HepG2 (cell line): ENCODE results near the gene PTPRCAP. TPM values are rescaled to one million over a fixed set of nuclear protein-coding genes. Genes with fewer than 3 reads are reported as not detected.

Experiments
- DRAP1 ChIP-seq: IDR thresholded peaks from 2 replicates; pipeline ENCODE4 v1.6.1; 2016; ENCODE audit warnings: missing genetic modification reagents, missing compliant biosample characterization
- KLF15 ChIP-seq: sonication (generic); formaldehyde crosslinking; IDR thresholded peaks from 2 replicates; pipeline ENCODE4 v1.8.1; 2023; ENCODE audit warnings: borderline replicate concordance, mild to moderate bottlenecking, inconsistent platforms, missing genetic modification reagents, mixed read lengths
- ZBTB8A ChIP-seq: sonication (generic); formaldehyde crosslinking; IDR thresholded peaks from 2 replicates; pipeline ENCODE4 v1.4.0; 2020; ENCODE audit warnings: mild to moderate bottlenecking, low read depth, missing genetic modification reagents, borderline replicate concordance
- ZKSCAN8 ChIP-seq: IDR thresholded peaks from 2 replicates; pipeline ENCODE4 v1.6.1; 2016; ENCODE audit warnings: borderline replicate concordance, missing genetic modification reagents, missing compliant biosample characterization
- ZNF276 ChIP-seq: sonication (generic); formaldehyde crosslinking; IDR thresholded peaks from 2 replicates; pipeline ENCODE4 v1.4.0; 2020; ENCODE audit warnings: mild to moderate bottlenecking, low read depth, missing genetic modification reagents
- ZNF501 ChIP-seq: sonication (generic); formaldehyde crosslinking; IDR thresholded peaks from 2 replicates; pipeline ENCODE4 v1.5.1; 2020; ENCODE audit warnings: mild to moderate bottlenecking, moderate library complexity, missing genetic modification reagents
- ZNF574 ChIP-seq: sonication (generic); formaldehyde crosslinking; IDR thresholded peaks from 2 replicates; pipeline ENCODE4 v1.4.0; 2020; ENCODE audit warnings: missing genetic modification reagents
- ZNF607 ChIP-seq: sonication (generic); formaldehyde crosslinking; IDR thresholded peaks from 2 replicates; pipeline ENCODE4 v1.5.1; 2020; ENCODE audit warnings: missing genetic modification reagents, mild to moderate bottlenecking, borderline replicate concordance
- ZNF674 ChIP-seq: sonication (generic); formaldehyde crosslinking; IDR thresholded peaks from 2 replicates; pipeline ENCODE4 v1.5.0; 2020; ENCODE audit warnings: low read depth, mild to moderate bottlenecking, missing genetic modification reagents
- ZNF687 ChIP-seq: sonication (generic); formaldehyde crosslinking; IDR thresholded peaks from 2 replicates; pipeline ENCODE4 v1.5.1; 2020; ENCODE audit warnings: mild to moderate bottlenecking, missing genetic modification reagents, moderate library complexity
- ZNF776 ChIP-seq: sonication (generic); formaldehyde crosslinking; IDR thresholded peaks from 2 replicates; pipeline ENCODE4 v1.4.0; 2020; ENCODE audit warnings: mild to moderate bottlenecking, missing genetic modification reagents
- ZNF781 ChIP-seq: sonication (generic); formaldehyde crosslinking; IDR thresholded peaks from 2 replicates; pipeline ENCODE4 v1.5.1; 2020; ENCODE audit warnings: borderline replicate concordance, mild to moderate bottlenecking, missing genetic modification reagents; ENCODE audit errors: not compliant biosample characterization
- ZNF841 ChIP-seq: sonication (generic); formaldehyde crosslinking; IDR thresholded peaks from 2 replicates; pipeline ENCODE4 v1.8.1; 2023; ENCODE audit warnings: missing genetic modification reagents, borderline replicate concordance
- polyA plus RNA-seq, 8 experiments: library from polyadenylated mRNA; depleted of rRNA in 3 of 8; stranded (reverse) in 7 of 8; unstranded in 1 of 8; fragments of >200 nt; fragmentation: Illumina TruSeq in 4 of 8; extraction: Trizol in 4 of 8; gene quantifications; 2 replicates each; pipeline versions ENCODE4 v1.2.1 to v1.2.3, GENCODE V29; 2011 to 2016; ENCODE audit warnings: low read depth in 4 of 8, missing spikeins in 1 of 8, mixed read lengths in 1 of 8; ENCODE audit not compliant: insufficient read depth in 1 of 8
- total RNA-seq, 5 experiments: library from RNA; depleted of rRNA; stranded (reverse); fragments of >200 nt; fragmentation: Illumina TruSeq; extraction: Trizol; gene quantifications; 2 replicates each; pipeline ENCODE4 v1.2.3, GENCODE V29; 2016; ENCODE audit warnings: low read depth in 1 of 5
- TF ChIP-seq, protein P1 (sequence below): fragments of 450-650 bp; IDR thresholded peaks from 2 replicates; pipeline ENCODE4 v1.6.1; 2016
- TF ChIP-seq, protein P2 (sequence below): IDR thresholded peaks from 2 replicates; pipeline ENCODE4 v1.6.1; 2012; ENCODE audit warnings: inconsistent platforms

PTPRCAP gene
- total and polyA plus RNA-seq, 2 of the 13 experiments (the other 11 are each of a cell fraction or from before 2014, with no cell fraction given), result 0.60 to 0.70 TPM

GRCh38 chr11:67420646-67421429 is 16.6 kb downstream of the PTPRCAP start (continued):
- TF ChIP-seq ZNF276 (CRISPR knock-in tag) (0 out of 2 replicates have a peak, but pooled peaks have one; percentile 15), ZNF687 (CRISPR knock-in tag) (peak; percentile 69), ZNF674 (CRISPR knock-in tag) (peak; percentile 63; the same call in 1 of the 2 replicates), ZNF776 (CRISPR knock-in tag) (peak; percentile 57; the same call in 1 of the 2 replicates), KLF15 (CRISPR knock-in tag) (no peak), DRAP1 (CRISPR knock-in tag) (peak; percentile 99), ZKSCAN8 (CRISPR knock-in tag) (no peak), ZNF607 (CRISPR knock-in tag) (0 out of 2 replicates have a peak, but pooled peaks have one; percentile 42), ZBTB8A (CRISPR knock-in tag) (no peak), ZNF501 (CRISPR knock-in tag) (no peak), ZNF574 (CRISPR knock-in tag) (peak; percentile 47), ZNF781 (CRISPR knock-in tag) (no peak), ZNF841 (no peak)
- TF ChIP-seq, protein P1, sequence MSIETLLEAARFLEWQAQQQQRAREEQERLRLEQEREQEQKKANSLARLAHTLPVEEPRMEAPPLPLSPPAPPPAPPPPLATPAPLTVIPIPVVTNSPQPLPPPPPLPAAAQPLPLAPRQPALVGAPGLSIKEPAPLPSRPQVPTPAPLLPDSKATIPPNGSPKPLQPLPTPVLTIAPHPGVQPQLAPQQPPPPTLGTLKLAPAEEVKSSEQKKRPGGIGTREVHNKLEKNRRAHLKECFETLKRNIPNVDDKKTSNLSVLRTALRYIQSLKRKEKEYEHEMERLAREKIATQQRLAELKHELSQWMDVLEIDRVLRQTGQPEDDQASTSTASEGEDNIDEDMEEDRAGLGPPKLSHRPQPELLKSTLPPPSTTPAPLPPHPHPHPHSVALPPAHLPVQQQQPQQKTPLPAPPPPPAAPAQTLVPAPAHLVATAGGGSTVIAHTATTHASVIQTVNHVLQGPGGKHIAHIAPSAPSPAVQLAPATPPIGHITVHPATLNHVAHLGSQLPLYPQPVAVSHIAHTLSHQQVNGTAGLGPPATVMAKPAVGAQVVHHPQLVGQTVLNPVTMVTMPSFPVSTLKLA, result no peak
- TF ChIP-seq, protein P2, sequence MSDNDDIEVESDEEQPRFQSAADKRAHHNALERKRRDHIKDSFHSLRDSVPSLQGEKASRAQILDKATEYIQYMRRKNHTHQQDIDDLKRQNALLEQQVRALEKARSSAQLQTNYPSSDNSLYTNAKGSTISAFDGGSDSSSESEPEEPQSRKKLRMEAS, result peak; percentile 86
